Testis (tissue), 3 donors: ENCODE results near the gene SHISAL1. TPM values are rescaled to one million over a fixed set of nuclear protein-coding genes. Genes with fewer than 3 reads are reported as not detected.
"Not testable (repeated sequence)": the region's sequence is repeated elsewhere in the genome, so short reads cannot be mapped to it uniquely, and the experiment has no call there.

Experiments
- DNase-seq: peaks from one replicate; pipeline ENCODE4 v3.0.0-alpha.2; 2019
- H3K27ac ChIP-seq, 2 donors: fragments of 200-600 bp; sonication (generic); one replicate each; pipeline ENCODE4 v1.5.1; 2019
- H3K27me3 ChIP-seq: fragments of 200-600 bp; sonication (generic); one replicate; pipeline ENCODE4 v1.5.1; 2019
- H3K36me3 ChIP-seq: fragments of 200-600 bp; sonication (generic); one replicate; pipeline ENCODE4 v1.5.1; 2017; ENCODE audit warnings: low read depth; ENCODE audit errors: missing control alignments
- H3K4me1 ChIP-seq: fragments of 200-600 bp; sonication (generic); one replicate; pipeline ENCODE4 v1.5.1; 2019
- H3K4me3 ChIP-seq, 2 donors: fragments of 200-600 bp; sonication (generic); one replicate each; pipeline ENCODE4 v1.5.1; 2017 to 2019
- H3K9me3 ChIP-seq: fragments of 200-600 bp; sonication (generic); one replicate; pipeline ENCODE4 v1.5.1; 2017
- CTCF ChIP-seq, 3 experiments: fragments of 450-650 bp in 2 of 3; fragments of 200-600 bp in 1 of 3; sonication (generic) in 1 of 3; IDR thresholded peaks; one replicate each; pipeline ENCODE4 v1.5.1; 2016 to 2019; ENCODE audit warnings: antibody characterized with exemption in 3 of 3, mild to moderate bottlenecking in 2 of 3, moderate library complexity in 1 of 3
- POLR2A ChIP-seq: fragments of 450-650 bp; IDR thresholded peaks from one replicate; pipeline ENCODE4 v1.6.1; 2017; ENCODE audit warnings: antibody characterized with exemption, mild to moderate bottlenecking, moderate library complexity
- WGBS, 2 donors: methylation state at CpG; one replicate each; pipeline ENCODE4 v1.1.5; 2018; 5-methylcytosine and 5-hydroxymethylcytosine counted together
- intact Hi-C: fragments of 100-400 bp; cut with DNase I; formaldehyde crosslinking; loops from one replicate; pipeline ENCODE4 v1.15.1; 2023; ENCODE audit warnings: low total_unique reads
- polyA plus RNA-seq: library from polyadenylated mRNA; stranded (reverse); fragments of 350-450 nt; fragmentation: Illumina TruSeq; extraction: RNeasy Lipid Tissue Mini Kit (QIAGEN cat#74804); gene quantifications from one replicate; pipeline ENCODE4 v1.2.3, GENCODE V29; 2014; ENCODE audit warnings: low read depth, low replicate concordance; ENCODE audit not compliant: insufficient read depth
- total RNA-seq, 2 donors: library from RNA; depleted of rRNA; stranded (reverse); fragments of >200 nt; gene quantifications; one replicate each; pipeline ENCODE4 v1.2.3, GENCODE V29; 2016

Gene SHISAL1
- total and polyA plus RNA-seq, 3 donors from 2014 or later = 3.0 to 3.9 (median 3.1) TPM

- 30 to 47% methylated on average over 25 of the region's 25 CpGs for WGBS, 2 donors
- intact Hi-C loops = no loop called here
- H3K36me3 ChIP-seq = no peaks in the 10 kb centered on the region
- H3K4me3 ChIP-seq = peak overlapping the region; percentile 40 to 58
- peaks cover 5% of the 10 kb centered on the region for H3K4me1 ChIP-seq
- H3K9me3 ChIP-seq = no peaks in the 10 kb centered on the region
- DNase-seq = no peak
- H3K27me3 ChIP-seq = no peaks in the 10 kb centered on the region
- peak in 1 of 3 experiments; percentile 13 for TF ChIP-seq CTCF (IDR thresholded peaks at IDR 0.05)
- no peak for TF ChIP-seq POLR2A
- no peak overlapping the region for H3K27ac ChIP-seq
Observed at GRCh38 chr22:44325718-44326490, 13.2 kb upstream of the SHISAL1 start.

GRCh38 chr22:44323140-44323790 lies 10.5 kb upstream of the SHISAL1 start:
- DNase-seq, H3K27me3 ChIP-seq, intact Hi-C loops, H3K36me3 ChIP-seq, H3K27ac ChIP-seq, H3K9me3 ChIP-seq, H3K4me3 ChIP-seq, H3K4me1 ChIP-seq: not testable (repeated sequence)
- whole genome bisulfite sequencing, 2 donors = 91 to 100% methylated on average over 1 of the region's 1 CpG

- no peak for DNase-seq
- Histone ChIP-seq H3K4me1 (no peaks in the 10 kb centered on the region), H3K4me3 (no peak overlapping the region), H3K27ac (no peak overlapping the region), H3K27me3 (no peaks in the 10 kb centered on the region), H3K9me3 (no peaks in the 10 kb centered on the region), H3K36me3 (no peaks in the 10 kb centered on the region)
- 68 to 86% methylated on average over 9 of the region's 9 CpGs for WGBS, 2 donors
- intact Hi-C loops = no loop called here
- TF ChIP-seq CTCF (IDR thresholded peaks at IDR 0.05) (no peak), POLR2A (no peak)
Observed at GRCh38 chr22:44319685-44320084, 6.9 kb upstream of the SHISAL1 start.

GRCh38 chr22:44318751-44319150 lies 6.0 kb upstream of the SHISAL1 start:
- Histone ChIP-seq H3K36me3 (no peaks in the 10 kb centered on the region), H3K9me3 (no peaks in the 10 kb centered on the region), H3K27me3 (no peaks in the 10 kb centered on the region), H3K4me3 (no peak overlapping the region), H3K4me1 (no peaks in the 10 kb centered on the region), H3K27ac (no peak overlapping the region)
- TF ChIP-seq CTCF (IDR thresholded peaks at IDR 0.05) = no peak
- TF ChIP-seq POLR2A = no peak
- WGBS, 2 donors = 88 to 95% methylated on average over 8 to 9 of the region's 9 CpGs
- intact Hi-C loops = no loop called here
- DNase-seq = no peak

GRCh38 chr22:44317886-44318637 lies 5.3 kb upstream of the SHISAL1 start:
- TF ChIP-seq CTCF (IDR thresholded peaks at IDR 0.05) (no peak), POLR2A (no peak)
- Histone ChIP-seq H3K4me1 (no peaks in the 10 kb centered on the region), H3K9me3 (no peaks in the 10 kb centered on the region), H3K4me3 (no peak overlapping the region), H3K27ac (no peak overlapping the region), H3K27me3 (no peaks in the 10 kb centered on the region), H3K36me3 (no peaks in the 10 kb centered on the region)
- DNase-seq = no peak
- 81 to 82% methylated on average over 13 to 17 of the region's 17 CpGs for WGBS, 2 donors
- intact Hi-C loops = no loop called here
